ENCODE data around the gene MATN4.

The MATN4 gene

DNA sequence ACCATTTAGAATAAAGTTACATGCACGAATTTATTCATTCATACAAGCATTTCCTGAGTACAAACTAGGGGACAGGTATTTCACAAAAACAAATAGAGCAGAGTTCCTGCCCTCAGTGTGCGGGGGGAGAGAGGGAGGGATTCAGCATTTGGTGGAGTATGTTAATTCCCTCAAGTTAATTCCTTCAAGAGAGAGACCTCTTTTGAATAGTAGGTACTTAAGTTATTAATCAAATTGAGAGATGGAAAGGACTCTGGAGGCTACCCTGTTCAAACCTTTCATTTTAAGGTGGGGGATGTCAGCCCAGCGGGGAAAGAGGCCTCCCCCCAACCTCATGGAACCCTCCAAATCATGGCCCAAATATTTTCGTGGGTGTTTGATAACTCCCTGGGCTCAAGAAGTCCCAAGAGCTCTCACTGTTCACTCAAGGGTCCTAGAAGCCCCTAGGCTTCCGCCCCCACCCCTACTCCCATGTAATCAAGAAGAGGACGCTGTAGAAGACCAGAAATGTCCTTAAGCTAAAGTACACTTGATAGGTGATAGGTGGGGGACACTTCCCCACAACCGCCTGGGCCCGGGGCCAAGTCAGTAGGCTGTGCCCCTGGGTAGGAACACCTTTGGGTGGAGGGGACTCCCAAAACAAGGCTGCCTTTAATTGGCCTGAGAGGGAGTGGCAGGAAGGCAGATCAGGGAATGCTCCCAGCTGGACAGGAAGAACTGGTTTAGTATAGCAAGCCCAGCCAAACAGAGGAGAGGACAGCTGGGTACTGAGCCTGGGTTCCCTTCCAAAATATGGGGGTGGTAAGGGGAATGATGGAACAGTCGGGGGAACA lies 37.2 kb upstream of the MATN4 start:
- TF ChIP-seq, protein P1, sequence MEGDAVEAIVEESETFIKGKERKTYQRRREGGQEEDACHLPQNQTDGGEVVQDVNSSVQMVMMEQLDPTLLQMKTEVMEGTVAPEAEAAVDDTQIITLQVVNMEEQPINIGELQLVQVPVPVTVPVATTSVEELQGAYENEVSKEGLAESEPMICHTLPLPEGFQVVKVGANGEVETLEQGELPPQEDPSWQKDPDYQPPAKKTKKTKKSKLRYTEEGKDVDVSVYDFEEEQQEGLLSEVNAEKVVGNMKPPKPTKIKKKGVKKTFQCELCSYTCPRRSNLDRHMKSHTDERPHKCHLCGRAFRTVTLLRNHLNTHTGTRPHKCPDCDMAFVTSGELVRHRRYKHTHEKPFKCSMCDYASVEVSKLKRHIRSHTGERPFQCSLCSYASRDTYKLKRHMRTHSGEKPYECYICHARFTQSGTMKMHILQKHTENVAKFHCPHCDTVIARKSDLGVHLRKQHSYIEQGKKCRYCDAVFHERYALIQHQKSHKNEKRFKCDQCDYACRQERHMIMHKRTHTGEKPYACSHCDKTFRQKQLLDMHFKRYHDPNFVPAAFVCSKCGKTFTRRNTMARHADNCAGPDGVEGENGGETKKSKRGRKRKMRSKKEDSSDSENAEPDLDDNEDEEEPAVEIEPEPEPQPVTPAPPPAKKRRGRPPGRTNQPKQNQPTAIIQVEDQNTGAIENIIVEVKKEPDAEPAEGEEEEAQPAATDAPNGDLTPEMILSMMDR (IDR thresholded peaks at IDR 0.05; ENCODE audit: insufficient read depth, low read length) = no peak
- TF ChIP-seq SPI1 (IDR thresholded peaks at IDR 0.05; ENCODE audit: borderline replicate concordance, low read depth) (no peak), POLR2AphosphoS5 (IDR thresholded peaks at IDR 0.05; ENCODE audit: low read depth) (no peak)
- H3K4me3 ChIP-seq (replicated peaks; ENCODE audit: insufficient read depth, low read length) = no peak overlapping the region
- no peak for DNase-seq (ENCODE audit: low read depth in 1 of 2, low spot score in 1 of 2)
- H3K27ac ChIP-seq (replicated peaks) = no peak overlapping the region
- peaks cover 10% of the 10 kb centered on the region for H3K27me3 ChIP-seq (ENCODE audit: insufficient read depth, poor library complexity, severe bottlenecking)

DNA sequence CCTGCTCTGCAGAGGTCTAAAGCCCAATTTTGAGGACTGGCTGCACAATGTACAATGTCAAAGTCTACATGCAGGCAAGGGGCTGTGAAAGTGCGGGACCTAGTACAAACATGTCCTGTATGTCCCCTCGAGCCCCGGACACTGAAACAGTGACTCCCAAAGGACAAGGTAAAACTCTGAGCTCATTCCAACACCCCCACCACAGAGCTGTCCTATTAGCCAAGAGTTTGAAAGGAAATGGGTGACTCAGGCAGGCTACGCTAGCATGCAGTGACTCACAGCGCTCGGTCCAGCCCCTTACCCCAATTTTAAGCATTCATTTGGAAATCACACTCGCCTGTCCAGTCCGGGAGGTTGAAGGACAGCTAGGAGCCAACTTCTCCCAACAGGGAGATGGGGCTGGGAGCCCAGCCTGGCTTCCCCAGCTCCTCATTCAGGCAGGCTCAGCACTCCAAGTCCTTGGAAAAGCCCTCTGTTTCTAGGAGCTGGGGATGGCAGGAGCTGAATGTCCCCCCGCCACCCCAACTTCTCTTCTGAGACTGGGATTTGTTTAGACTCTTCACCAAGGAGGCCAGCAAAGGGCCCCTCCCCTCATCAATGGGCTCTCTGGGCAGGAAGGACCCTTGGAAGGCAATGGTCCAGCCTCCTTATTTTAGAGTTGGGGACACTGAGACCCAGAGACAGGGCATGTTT lies 36.2 kb upstream of the MATN4 start:
- H3K27me3 ChIP-seq (ENCODE audit: insufficient read depth, poor library complexity, severe bottlenecking) = peaks cover 10% of the 10 kb centered on the region
- no peak for TF ChIP-seq GABPA (IDR thresholded peaks at IDR 0.05; ENCODE audit: low read depth)
- TF ChIP-seq, protein P1 (IDR thresholded peaks at IDR 0.05; ENCODE audit: insufficient read depth, low read length) = no peak
- TF ChIP-seq SPI1 (IDR thresholded peaks at IDR 0.05; ENCODE audit: borderline replicate concordance, low read depth) = no peak
- no peak for TF ChIP-seq REST (IDR thresholded peaks at IDR 0.05; ENCODE audit: insufficient replicate concordance, low read depth)
- no peak for TF ChIP-seq POLR2AphosphoS5 (IDR thresholded peaks at IDR 0.05; ENCODE audit: low read depth)
- H3K4me3 ChIP-seq (replicated peaks; ENCODE audit: insufficient read depth, low read length) = no peak overlapping the region
- H3K27ac ChIP-seq (replicated peaks) = no peak overlapping the region
- peak in 1 of 2 experiments; percentile 30 for DNase-seq (ENCODE audit: low read depth in 1 of 2, low spot score in 1 of 2)

DNA sequence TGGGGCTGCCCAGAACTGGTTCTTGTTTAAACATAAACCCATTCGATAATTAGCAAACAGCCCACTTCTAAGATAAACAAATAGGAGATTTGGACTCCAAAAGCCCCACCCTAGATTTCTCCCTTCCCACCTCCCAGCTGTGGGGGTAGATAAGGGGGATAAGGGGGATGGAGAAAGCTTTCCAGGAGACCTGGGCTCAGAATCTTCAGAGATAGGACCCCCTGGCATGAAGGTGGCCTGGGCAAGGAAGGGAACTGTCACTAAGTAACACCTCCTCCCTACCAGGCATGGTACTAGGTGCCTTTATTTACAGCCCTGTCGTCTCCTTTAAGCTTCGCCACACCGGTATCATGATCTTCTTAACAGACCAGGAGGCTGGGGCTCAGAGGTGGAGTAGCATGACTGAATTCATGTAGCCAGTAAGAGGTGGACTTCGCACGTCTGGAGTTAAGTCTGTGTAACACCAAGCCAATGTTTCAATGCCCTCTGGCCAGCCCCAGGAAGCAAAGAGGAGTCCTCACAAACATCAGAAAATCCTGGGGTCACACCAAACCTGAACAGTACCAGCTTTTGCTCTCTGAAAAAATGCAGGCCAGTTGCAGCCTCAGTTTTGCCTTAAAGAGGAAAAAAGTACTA lies 35.6 kb upstream of the MATN4 start:
- no peak overlapping the region for H3K4me3 ChIP-seq (replicated peaks; ENCODE audit: insufficient read depth, low read length)
- no peak overlapping the region for H3K27ac ChIP-seq (replicated peaks)
- no peak for TF ChIP-seq GABPA (IDR thresholded peaks at IDR 0.05; ENCODE audit: low read depth)
- no peak for TF ChIP-seq REST (IDR thresholded peaks at IDR 0.05; ENCODE audit: insufficient replicate concordance, low read depth)
- peaks cover 7% of the 10 kb centered on the region for H3K27me3 ChIP-seq (ENCODE audit: insufficient read depth, poor library complexity, severe bottlenecking)
- no peak for DNase-seq (ENCODE audit: low read depth in 1 of 2, low spot score in 1 of 2)

DNA sequence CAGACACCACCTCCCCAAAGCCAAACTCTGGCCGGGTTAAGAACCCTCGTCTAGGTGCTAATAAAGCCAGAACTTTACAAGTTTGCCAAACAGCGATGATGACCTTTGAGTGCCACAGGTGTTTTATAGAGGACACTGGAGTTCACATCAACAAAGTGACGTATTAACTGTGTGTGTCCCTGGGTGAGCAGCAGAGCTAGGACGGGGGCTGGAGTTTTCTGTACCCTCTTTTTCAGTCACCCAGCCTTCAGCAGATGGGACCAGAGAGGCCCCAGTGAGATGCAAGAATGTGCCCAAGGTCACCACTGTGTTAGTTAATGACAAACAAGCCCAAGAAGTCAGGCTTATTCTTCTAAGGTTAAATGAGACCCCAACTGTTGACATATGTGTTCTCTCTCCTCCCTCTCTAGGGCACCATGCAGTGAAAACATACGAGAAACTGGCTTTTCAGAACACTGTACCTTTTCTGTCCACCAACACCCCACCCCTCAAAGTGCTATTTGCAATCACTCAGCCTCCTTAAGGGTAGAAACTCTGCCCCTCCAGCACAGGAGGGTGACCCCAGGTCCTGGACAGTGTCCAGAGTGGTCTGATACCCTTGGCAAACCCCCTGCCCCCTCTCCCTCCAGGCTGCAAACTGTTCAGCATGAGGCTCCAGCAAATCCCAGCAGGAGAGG lies 34.9 kb upstream of the MATN4 start:
- Histone ChIP-seq H3K27me3 (ENCODE audit: insufficient read depth, poor library complexity, severe bottlenecking) (peaks cover 5% of the 10 kb centered on the region), H3K4me3 (replicated peaks; ENCODE audit: insufficient read depth, low read length) (no peak overlapping the region), H3K27ac (replicated peaks) (no peak overlapping the region)
- no peak for DNase-seq (ENCODE audit: low read depth in 1 of 2, low spot score in 1 of 2)
- TF ChIP-seq GABPA (IDR thresholded peaks at IDR 0.05; ENCODE audit: low read depth) = no peak
